GM21381 (cell line): ENCODE measurements around the gene XXYLT1.
"Not testable (repeated sequence)": the region's sequence is repeated elsewhere in the genome, so short reads cannot be mapped to it uniquely, and the experiment has no call there.

Experiments used
- ATAC-seq: cut with Tn5 transposase; IDR thresholded peaks from one replicate; pipeline ENCODE4 v1.9.1; 2021; ENCODE audit warnings: mild to moderate bottlenecking, moderate library complexity; ENCODE audit not compliant: unreplicated experiment

Gene XXYLT1

DNA sequence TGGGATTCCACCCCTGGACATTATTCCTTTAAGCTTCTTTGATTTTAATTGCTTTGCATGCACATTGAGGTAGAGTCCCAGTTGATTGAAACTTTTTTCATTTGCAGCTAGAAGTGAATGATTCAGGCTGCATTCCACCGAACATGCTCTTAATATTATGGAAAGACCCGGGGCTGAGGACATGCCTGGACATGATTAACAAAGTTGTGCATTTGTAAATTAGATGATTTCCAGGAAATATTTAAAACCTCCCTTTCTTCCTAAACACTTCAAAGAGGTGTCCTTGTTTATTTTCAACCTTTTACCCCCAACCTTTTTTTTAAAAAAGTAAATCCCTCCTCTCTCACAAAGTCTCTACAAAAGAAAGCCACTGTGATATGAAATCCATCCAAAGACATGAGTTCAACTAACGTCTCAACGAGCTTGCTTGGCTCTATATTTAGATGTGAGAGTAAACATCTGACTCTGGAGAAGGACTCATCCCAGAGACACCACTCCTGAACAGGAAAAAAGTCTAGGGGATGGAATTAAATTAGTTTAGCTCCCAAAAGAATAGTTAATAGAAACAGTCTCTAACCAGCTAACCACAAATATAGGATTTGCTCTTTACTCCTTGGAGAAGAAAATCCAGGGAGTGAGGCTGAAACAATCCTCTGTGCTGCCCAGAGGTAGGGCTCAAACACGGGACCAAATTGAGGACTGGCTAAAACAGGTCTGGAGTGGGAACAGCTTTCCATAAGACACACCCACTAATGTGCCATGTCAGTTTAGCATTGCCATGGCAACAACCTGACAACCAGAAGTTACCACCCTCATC is 83.1 kb downstream of the XXYLT1 start:
- no peak for ATAC-seq

DNA sequence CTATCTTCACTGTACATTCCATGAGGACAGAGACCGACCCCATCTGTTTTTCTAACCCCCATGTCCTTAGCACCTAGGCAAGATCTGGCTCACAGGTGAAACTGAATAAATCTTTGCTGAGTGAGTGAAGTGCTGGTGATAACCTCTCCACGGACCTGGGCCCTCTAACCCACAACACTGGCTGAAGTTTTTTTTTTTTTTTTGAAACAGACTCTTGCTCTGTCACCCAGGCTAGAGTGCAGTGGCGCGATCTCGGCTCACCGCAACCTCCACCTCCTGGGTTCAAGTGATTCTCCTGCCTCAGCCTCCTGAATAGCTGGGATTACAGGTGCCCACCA is 84.3 kb downstream of the XXYLT1 start:
- ATAC-seq: not testable (repeated sequence)

DNA sequence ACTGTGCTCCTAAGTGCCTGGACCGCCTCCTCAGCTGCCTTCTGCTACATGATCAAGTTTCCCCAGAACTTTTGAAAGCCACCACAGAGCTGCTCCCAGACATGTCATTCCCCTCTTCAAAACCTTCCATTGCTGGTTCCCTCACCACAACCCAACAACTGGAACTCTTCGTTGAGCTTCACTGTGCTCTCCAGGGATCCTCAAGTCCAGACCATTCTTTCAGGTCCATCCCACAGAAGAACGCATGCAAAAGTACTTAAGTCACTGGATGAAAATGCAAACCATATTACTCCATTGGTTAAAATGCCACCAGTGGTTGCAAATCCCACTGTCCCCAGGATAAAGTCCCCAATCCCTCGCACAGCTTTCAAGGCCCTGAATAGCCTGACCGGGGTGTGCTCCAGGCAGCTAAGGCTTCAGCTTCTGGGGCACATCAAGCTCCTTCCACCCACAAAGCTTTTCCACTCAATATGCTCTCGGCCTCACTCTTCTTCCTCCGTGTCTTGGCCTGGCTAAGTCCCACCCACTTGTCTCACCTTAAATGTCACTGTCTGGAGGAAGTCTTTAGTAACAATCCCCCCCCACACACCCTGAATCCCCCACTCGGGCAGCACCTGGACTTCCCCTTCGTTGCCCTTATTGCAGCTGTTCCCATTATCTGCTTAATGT is 84.8 kb downstream of the XXYLT1 start:
- no peak for ATAC-seq

DNA sequence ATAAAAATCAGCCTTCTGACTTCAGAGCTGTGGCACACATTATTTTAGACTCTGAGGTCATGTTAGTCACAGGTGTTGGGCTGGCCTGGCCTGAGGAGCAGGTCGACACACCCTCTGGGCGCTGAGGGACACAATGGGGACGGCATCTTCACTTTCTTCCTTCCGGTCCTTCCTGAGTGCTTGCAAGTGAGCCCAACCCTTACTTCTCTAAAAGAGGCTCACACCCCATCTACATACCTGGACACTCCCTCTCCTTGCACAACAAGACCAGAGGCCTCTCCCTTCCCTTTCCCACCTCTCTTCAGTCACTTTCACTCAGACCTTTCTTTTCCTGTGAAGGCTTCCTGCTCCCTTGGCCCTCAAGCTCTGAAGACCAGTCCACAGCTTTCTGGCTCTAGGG is 85.4 kb downstream of the XXYLT1 start:
- no peak for ATAC-seq

DNA sequence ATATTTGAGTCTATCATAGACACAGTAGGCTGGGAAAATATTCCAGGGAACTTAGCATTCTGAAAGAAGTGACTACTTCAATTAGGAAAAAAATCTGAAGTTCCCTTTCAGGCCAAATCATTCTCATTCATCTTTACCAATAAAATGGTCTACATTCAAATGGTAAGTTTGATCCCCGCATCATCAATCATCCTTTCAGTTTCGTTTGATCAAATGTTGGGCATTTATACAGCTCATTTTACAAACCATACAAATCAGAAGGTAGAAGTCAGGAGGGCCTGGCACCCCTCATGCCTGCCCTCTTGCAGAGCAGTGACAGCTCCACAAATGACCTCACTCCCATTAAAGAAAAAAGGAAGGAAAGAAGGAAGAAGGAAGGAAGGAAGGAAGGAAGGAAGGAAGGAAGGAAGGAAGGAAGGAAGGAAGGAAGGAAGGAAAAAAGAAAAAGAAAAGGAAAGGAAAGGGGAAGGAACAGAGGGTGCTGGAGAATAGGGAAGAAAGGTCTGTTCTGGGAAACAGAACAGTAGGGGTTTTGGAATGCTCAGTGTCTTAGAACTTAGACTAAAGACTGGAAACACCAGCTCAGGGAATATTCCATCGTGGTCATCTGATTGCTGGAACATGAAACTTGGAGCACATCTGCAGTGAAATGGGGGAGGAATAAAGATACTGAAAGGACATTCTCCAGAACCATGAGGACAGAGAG is 86.1 kb downstream of the XXYLT1 start:
- no peak for ATAC-seq

DNA sequence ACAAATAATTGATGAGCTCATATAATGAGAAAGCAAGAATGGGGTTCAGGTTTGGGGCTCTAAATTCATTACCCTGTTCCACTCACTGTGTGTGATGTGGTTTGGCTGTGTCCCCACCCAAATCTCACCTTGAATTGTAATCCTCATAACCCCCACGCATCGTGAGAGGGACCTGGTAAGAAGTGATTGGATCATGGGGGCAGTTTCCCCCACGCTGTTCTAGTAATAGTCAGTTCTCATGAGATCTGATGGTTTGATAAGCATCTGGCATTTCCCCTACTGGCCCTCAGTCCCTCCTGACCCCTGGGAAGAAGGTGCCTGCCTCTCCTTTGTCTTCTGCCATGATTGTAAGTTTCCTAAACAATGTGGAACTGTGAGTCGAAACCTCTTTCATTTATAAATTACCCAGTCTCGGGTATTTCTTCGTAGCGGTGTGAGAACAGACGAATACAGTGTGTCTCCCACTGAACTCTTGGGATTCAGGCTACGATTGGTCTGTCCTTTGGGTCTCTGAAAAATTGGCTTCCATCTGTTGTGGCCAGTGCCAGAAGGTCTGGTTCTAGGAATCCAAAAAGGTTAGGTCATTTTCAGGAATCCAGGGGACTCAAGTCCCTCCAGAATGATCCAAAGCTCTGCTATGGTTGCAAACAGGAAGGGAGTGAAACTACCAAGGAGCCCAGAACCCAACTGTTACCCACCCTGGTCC is 87.7 kb downstream of the XXYLT1 start:
- ATAC-seq: no peak

DNA sequence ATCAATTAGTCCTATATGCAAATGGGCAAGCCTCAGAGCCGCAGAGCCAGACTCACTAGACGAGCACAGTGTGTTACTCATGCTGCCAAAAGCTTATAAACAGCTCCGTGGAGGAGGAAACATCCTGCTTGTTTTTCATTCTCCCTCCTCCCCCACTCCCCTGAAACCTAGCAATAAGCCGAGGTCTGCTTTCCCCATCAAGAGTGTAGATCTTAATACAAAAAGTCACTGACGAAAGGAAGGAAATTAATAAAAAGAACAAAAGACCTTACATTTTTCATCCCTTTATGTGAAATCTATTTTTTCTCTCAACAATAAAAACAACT is 88.5 kb downstream of the XXYLT1 start:
- no peak for ATAC-seq

DNA sequence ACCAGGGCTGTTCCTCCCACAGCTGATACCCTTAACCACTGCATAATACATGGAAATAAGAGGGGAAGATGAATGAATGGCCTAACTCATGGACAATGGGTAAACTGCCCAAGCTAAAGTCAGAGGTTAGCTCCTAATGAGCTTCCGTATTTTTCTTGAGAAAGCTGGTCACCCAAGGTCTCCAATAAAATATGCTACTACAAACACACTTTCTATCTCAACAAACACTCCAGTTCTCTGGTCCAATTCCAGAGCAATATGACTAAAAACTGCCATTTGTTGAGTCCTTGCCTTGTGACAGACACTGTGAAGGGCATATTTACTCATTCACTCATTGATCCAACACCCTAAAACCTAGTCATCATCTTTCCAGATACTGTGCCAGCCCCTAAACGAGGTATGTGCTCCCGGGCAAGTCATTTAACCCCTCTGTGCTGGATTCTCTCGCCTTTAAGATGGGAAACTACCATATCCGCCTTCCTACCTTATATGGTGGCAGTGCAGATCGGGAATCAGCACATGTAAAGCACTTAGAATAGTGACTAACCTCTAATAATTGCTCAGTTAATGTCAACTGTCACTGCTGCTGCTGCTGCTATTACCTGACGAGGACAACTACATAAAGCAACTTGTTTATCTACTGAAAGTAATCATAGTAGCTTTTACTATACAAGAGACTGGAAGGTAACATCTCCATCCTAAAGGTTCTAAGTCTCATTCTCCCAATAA is 89.1 kb downstream of the XXYLT1 start:
- ATAC-seq: no peak

DNA sequence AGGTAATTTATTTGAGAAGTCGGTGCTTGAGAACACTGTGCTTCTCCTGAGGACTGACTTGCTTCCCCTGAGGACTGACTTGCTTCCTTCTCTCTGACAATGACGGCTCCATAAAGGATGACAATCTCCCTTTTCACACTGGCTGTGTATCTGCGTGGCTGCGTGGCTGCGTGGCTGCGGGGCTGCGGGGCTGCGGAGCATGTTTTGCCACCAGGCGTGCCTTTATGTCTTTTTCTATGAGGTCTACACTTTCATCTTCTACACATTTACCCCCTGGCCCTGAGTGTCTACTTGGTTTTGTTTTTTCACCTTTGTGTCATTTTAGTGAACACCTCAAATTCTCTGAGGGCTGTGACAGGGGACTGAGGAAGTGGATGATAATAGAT is 89.9 kb downstream of the XXYLT1 start:
- ATAC-seq: no peak

DNA sequence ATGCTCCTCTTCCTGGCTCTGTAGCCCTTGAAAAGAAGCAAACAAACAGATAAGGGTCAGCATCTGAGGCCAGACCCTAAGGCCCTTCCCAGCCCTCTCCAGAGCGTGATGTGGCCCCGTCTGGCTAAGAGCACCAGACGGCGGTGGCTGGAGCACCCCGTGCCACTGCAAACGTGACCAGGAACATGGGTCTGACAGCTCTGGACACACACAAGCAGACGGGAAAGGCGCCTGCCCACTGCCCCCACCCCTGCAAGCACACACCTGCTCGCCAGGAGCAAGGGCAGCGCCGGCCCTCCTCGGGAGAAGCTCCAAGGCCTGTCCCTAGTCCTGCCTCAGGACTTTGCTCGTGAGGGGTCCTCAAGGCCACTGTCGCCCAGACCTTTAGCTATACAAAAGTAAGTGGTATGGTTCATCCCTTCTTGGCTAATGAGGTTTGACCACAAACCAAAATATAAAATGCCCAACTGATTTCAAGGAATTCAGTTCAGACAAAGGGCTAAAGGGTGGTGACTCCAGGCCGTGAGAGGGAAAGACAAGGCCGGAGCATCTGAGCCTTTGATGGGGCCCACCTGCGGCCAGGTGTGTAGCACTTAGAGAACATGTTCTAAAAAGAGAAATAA is 90.4 kb downstream of the XXYLT1 start:
- ATAC-seq: no peak

DNA sequence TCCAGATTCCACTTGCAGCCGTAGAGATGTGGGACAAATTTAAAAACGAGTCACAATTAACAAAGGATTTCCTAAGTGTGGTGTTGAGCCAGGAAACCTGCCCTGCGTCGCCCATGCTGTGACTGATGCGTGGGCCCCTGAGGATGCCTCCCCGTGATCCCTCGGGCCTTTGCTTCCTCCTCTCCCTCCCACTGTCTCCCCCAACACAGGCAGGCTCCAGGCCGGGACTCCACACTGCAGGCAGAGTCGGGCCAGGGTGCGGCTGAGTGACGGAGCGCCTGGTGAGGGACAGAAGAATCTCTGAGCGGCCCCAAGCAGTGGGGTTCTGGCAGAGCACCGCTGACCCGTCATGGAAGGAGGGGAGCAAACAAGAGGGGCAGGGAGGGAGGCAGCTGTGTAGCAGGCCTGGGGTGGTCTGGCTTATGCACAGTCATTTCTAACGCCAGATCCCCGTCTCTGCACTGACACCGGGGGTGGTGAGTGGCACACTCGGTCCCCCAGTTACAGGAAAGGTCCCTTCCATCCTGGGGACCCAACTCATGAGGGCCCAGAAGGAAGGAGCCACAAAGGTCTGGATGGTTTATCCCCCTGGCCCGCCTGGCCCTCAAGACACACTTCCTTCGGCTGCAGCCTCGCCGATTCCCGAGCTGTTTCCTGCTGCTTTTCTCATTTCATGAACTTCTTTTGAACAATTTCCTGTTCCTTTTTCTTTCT is 91.0 kb downstream of the XXYLT1 start:
- no peak for ATAC-seq

DNA sequence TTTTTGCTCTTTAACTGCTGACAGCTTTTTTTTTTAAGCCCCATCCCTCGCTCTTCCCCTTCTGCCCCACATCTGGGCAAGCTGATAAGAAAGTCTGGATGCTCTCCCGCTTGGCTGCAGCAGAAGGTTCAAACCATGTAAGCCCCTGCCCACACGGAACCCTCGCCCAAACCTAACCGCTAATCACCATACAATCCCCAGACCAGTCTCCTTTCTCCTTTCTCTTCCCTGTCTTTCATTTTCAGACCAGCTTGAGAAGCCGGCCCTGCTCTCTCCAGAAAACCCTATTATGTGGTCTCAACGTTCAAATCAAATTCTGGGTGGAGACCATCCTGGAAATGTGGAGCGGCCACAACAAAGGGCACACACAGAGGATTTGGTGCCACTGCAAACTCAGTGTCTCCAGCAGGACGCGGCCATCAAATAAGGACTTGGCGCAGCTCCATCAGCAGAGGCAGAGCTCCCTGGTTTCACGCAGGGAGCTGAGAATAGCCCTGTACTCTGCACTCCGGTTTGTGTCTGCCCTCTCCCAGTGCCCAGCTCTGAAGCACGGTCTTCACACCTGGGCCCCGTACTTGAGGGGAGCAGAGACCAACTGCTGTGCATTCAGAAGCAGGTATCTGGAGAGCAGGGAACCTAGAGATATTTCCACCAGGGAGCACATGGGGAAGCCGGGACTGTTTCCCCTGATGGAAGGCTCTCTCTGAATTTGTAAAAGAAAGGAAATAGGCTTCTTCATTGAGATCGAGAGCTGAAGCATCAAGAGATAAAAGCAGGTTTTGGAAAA is 92.6 kb downstream of the XXYLT1 start:
- no peak for ATAC-seq

DNA sequence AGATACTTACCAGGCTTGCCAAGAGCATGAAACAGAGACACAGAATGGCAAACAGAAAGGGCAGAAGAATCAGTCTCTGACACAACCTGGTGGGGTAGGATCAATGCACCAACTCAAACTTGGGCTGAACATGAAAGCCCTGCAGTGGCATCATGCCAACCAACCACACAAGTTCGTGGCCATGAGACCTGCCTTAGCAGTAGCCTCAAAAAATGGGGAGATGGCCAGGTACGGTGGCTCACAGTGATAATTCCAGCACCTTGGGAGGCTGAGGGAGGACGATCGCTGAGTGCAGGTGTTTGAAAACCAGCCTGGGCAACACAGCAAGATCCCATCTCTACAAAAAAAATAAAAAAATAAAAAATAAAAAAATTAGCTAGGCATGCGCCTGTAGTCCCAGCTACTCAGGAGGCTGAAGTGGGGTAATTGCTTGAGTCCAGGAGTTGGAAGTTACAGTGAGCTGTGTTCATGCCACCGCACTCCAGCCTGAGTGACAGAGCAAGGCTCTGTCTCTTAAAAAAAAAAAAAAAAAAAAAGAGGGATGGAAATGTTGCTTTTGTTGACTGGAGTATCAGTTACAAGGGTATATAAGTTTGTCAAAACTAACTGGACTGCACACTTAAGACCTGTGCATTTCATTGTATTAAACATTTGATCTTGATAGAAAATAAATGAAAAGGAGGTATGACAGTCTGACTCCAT is 93.4 kb downstream of the XXYLT1 start:
- no peak for ATAC-seq

DNA sequence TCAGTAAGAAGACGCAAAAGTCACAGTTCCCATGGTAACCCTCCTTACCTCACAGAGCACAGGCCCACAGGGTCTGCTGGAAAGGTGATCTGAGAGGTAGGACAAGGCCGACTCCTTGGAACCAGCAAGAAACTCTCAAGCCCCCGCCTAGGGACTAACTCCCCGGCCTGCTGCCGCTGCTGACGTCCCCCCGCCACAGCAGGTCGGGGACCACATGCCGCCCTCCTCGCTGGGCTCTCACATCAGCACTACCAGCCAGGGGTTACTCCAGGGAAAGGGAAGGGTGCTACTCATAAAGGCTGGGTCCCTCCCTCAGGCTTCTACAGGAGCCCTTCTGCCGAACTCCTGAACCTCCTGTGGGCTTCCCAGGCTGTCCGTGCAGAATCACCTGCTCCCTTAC is 94.2 kb downstream of the XXYLT1 start:
- no peak for ATAC-seq

DNA sequence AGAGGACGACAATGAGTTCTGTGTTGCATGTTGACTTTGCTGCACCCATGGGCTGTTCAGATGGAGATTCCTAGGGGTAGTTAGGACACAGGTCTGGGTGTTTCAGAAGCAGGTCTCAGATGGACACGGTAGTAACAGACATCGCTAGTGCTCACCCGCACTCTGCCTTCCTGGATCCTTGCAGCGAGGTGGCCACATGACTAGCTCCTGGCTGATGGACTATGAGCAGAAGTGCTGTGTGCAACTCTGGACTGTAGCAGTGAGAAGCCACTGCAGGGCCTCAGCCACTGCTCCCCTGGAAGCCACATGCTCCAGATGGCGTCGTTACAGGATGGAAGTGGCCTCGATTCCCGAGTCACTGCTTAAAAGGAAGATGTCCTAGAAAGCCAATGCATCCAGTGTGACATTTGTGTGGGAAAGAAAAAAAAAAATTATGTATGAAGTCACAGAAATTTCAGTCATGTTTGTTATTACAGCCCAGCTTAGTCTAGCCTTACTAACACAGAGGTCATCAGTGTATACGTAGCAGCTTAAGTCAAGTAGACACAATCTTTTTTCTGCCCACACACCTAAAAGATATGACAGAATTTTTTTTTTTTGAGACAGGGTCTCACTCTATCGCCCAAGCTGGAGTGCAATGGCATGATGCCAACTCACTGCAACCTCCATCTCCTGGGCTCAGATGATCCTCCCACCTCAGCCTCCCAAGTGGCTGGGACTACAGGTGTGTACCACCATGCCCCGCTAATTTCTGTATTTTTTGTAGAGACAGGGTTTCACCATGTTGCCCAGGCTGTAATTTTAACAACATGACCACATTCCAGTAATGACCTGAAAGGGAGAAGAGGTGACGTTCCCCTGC is 95.3 kb downstream of the XXYLT1 start:
- ATAC-seq: no peak

DNA sequence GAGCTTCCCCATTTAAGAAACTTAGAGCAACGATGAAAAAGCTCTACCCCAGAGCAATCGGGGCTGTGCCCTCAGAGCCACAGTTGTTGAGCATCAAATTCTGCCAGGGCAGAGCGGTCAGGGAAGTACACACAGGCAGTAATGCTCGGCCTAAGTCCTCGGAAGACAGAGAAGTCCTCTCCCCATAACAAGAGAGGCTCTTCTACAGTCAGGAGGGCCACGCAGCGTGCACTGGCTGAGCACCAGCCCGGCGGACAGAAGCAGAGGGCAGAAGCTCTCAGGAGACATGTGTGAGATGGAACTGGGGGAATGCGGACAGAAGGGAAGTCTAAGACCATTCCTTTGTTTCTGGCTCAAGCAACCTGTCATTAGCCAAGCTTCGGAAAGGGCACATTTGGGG is 95.9 kb downstream of the XXYLT1 start:
- ATAC-seq: no peak

DNA sequence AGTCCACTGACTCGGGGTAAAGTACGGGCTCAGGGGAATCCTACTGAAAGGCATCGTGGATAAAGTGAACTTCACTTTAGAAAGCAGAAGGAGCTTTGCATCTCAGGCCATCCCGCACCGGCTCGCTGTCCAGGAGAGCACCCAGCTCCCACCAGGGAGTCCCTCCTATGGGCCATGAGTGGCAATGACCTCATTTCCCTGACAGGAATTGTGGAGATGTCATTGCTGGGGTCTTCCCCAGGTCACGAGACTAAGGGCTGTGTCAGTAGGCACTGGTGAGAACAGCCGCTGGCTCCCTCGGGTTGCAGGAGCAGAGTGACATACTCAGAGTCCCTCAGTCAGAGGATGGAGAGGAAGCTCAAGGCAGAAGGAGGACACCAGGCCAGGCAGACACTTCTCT is 97.3 kb downstream of the XXYLT1 start:
- no peak for ATAC-seq

DNA sequence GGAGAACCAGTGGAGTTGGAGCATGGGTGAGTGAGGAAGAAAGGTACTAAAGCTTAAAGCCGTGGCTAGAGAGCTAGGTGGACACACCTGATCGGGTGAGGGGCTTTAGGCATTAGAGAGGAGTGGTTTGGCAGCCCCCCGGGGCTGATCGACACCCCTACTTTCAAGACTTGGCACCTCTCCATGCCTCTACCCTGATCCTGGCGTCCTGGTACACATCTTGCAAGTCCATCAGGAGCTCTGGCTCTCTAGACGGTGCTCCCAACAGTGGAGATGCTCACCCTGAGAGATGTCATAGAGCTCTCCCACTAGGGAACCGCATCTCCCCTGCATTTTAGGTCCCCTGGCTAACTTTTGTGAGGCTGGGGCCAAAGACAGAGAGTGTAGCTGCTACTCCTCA is 98.1 kb downstream of the XXYLT1 start:
- no peak for ATAC-seq
